ENCODE results near the gene SREBF2. TPM values are rescaled to one million over a fixed set of nuclear protein-coding genes. Genes with fewer than 3 reads are reported as not detected.

The SREBF2 gene
- total RNA-seq, 2 experiments from 2014 or later: 150 to 157 TPM

GRCh38 chr22:41810022-41810421 lies 22.9 kb upstream of the SREBF2 start:
- no peak overlapping the region for H3K4me3 Mint-ChIP-seq
- peaks cover 5% of the 10 kb centered on the region for H3K4me1 Mint-ChIP-seq
- no peak for DNase-seq
- ChIA-PET CTCF (interaction anchor here (0.6 to 1.0 kb wide), 3 partner anchors 10 to 65 kb away, joined by 3 read pairs; partner anchors contain the start of gene CCDC134), POLR2A (interaction anchor here (1.2 to 4.2 kb wide), 2 partner anchors 10 to 12 kb away, joined by 3 to 21 read pairs; partner anchors contain the start of gene CCDC134)
- no peaks in the 10 kb centered on the region for H3K9me3 Mint-ChIP-seq
- H3K27me3 Mint-ChIP-seq: no peaks in the 10 kb centered on the region
- H3K27ac Mint-ChIP-seq: no peak overlapping the region
- peaks cover 34% of the 10 kb centered on the region for H3K36me3 Mint-ChIP-seq (ENCODE audit: low read depth)

GRCh38 chr22:41812805-41813545 lies 19.9 kb upstream of the SREBF2 start:
- Mint-ChIP-seq H3K36me3 (ENCODE audit: low read depth) (peaks cover 49% of the 10 kb centered on the region), H3K27me3 (no peaks in the 10 kb centered on the region), H3K9me3 (no peaks in the 10 kb centered on the region), H3K4me1 (no peaks in the 10 kb centered on the region), H3K4me3 (no peak overlapping the region), H3K27ac (no peak overlapping the region)
- DNase-seq: no peak
- POLR2A ChIA-PET: interaction anchor here (1.1 to 4.2 kb wide), 2 partner anchors 13 to 31 kb away, joined by 3 to 21 read pairs; partner anchors contain the start of gene CCDC134
- CTCF ChIA-PET: no interaction called here

DNA sequence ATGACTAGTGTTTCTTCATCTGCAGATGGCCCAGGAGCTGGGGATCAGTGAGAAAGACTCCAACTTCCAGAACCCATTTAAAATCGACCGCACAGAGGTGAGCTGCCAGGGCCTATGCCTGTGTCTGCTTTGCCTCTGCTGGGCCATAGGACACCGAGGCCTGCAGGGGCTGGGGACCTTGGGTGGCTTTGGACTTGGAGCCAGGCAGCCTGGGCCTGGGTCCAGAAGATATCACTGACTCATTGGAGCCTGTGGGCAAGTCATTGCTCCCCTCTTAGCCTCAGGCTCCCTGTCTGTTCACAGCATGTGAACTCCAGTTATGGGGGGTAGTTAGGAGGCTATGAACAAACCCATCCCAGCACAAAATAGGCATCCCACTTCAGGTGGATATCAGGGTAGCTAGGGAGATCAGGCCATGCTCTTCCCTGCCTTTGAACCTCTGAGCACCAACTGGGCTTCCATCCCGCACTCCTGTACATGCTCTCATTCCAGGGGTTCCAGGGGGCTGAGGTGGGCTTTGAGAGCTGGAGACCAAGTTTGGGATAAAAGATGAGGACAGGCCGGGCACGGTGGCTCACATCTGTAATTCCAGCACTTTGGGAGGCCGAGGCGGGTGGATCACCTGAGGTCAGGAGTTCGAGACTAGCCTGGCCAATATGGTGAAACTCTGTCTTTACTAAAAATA lies 19.0 kb upstream of the SREBF2 start:
- POLR2A ChIA-PET: interaction anchor here (1.1 to 2.0 kb wide), 2 partner anchors 13 to 32 kb away, joined by 3 to 7 read pairs; partner anchors contain the start of gene CCDC134
- Mint-ChIP-seq H3K27me3 (no peaks in the 10 kb centered on the region), H3K4me1 (no peaks in the 10 kb centered on the region), H3K4me3 (no peak overlapping the region), H3K27ac (no peak overlapping the region), H3K9me3 (no peaks in the 10 kb centered on the region), H3K36me3 (ENCODE audit: low read depth) (peaks cover 46% of the 10 kb centered on the region)
- CTCF ChIA-PET: no interaction called here
- DNase-seq: no peak

DNA sequence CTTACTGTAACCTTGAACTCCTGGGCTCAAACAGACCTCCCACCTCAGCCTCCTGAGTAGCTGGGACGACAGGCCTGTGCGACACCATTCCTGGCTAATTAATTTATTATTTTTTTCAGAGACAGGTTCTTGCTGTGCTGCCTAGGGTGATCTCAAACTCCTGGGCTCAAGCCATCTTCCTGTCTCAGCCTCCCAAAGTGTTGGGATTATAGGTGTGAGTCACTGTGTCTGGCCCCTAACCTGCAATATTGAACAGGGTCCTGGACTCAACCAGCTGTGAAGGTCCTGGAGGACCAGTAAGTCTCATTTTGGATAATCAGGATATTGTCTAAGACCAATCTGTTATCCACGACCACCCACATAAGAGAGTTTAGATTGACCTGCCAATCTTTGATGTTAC lies 17.2 kb upstream of the SREBF2 start:
- H3K9me3 Mint-ChIP-seq: no peaks in the 10 kb centered on the region
- H3K4me3 Mint-ChIP-seq: no peak overlapping the region
- H3K27me3 Mint-ChIP-seq: no peaks in the 10 kb centered on the region
- CTCF ChIA-PET: interaction anchor here (0.6 kb wide), 1 partner anchor 123 kb away, joined by 3 read pairs; no protein-coding TSS in a partner anchor
- H3K4me1 Mint-ChIP-seq: no peaks in the 10 kb centered on the region
- DNase-seq: no peak
- H3K36me3 Mint-ChIP-seq (ENCODE audit: low read depth): peaks cover 43% of the 10 kb centered on the region
- POLR2A ChIA-PET: interaction anchor here (0.8 to 2.0 kb wide), 2 partner anchors 15 to 16 kb away, joined by 3 to 7 read pairs; partner anchors contain the start of gene CCDC134
- no peak overlapping the region for H3K27ac Mint-ChIP-seq

GRCh38 chr22:41816241-41816640 lies 16.7 kb upstream of the SREBF2 start:
- H3K27me3 Mint-ChIP-seq: no peaks in the 10 kb centered on the region

GRCh38 chr22:41816871-41817270 lies 16.0 kb upstream of the SREBF2 start:
- no peaks in the 10 kb centered on the region for H3K27me3 Mint-ChIP-seq
- POLR2A ChIA-PET: no interaction called here
- CTCF ChIA-PET: no interaction called here
- H3K36me3 Mint-ChIP-seq (ENCODE audit: low read depth): peaks cover 42% of the 10 kb centered on the region
- DNase-seq: no peak
- H3K27ac Mint-ChIP-seq: no peak overlapping the region
- no peaks in the 10 kb centered on the region for H3K9me3 Mint-ChIP-seq
- H3K4me1 Mint-ChIP-seq: peaks cover 5% of the 10 kb centered on the region
- no peak overlapping the region for H3K4me3 Mint-ChIP-seq

More at GRCh38 chr22:41816241-41816640, 16.7 kb upstream of the SREBF2 start:
- CTCF ChIA-PET: interaction anchor here (0.6 kb wide), 1 partner anchor 124 kb away, joined by 3 read pairs; no protein-coding TSS in a partner anchor
- H3K9me3 Mint-ChIP-seq: no peaks in the 10 kb centered on the region
- H3K4me1 Mint-ChIP-seq: no peaks in the 10 kb centered on the region
- POLR2A ChIA-PET: interaction anchor here (0.8 kb wide), 1 partner anchor 17 kb away, joined by 3 read pairs; no protein-coding TSS in a partner anchor
- no peak for DNase-seq
- H3K36me3 Mint-ChIP-seq (ENCODE audit: low read depth): peaks cover 45% of the 10 kb centered on the region
- no peak overlapping the region for H3K27ac Mint-ChIP-seq
- no peak overlapping the region for H3K4me3 Mint-ChIP-seq

- peaks cover 47% of the 10 kb centered on the region for H3K36me3 Mint-ChIP-seq (ENCODE audit: low read depth)
- ChIA-PET POLR2A (interaction anchor here (1.8 kb wide), 1 partner anchor 16 kb away, joined by 4 read pairs; no protein-coding TSS in a partner anchor), CTCF (no interaction called here)
- no peak for DNase-seq
- no peak overlapping the region for H3K27ac Mint-ChIP-seq
- no peak overlapping the region for H3K4me3 Mint-ChIP-seq
- H3K4me1 Mint-ChIP-seq: peaks cover 15% of the 10 kb centered on the region
- H3K27me3 Mint-ChIP-seq: no peaks in the 10 kb centered on the region
- no peaks in the 10 kb centered on the region for H3K9me3 Mint-ChIP-seq
Measured at GRCh38 chr22:41818011-41818410, 14.9 kb upstream of the SREBF2 start.

DNA sequence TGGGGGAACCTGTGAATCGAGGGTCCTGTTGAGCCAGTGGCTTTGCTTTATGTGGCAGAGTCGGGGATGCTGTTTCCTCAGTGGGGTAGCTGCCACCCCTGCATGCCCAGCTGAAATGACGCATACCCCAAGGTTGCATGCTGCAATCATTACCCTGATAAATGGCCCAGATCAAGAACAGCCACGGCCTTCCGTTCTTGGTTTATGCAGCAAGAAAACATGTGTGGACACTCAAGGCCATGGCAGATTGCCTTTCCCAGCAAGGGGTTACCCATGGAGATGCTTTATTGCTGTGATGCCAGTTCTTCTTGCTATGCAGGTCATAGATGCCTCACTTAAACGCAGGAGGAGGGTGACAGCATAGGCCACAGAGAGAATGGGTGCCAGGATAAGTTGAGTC lies 14.3 kb upstream of the SREBF2 start:
- POLR2A ChIA-PET: interaction anchor here (1.8 kb wide), 1 partner anchor 16 kb away, joined by 4 read pairs; no protein-coding TSS in a partner anchor
- H3K36me3 Mint-ChIP-seq (ENCODE audit: low read depth): peaks cover 42% of the 10 kb centered on the region
- no peak overlapping the region for H3K27ac Mint-ChIP-seq
- CTCF ChIA-PET: no interaction called here
- DNase-seq: no peak
- H3K4me1 Mint-ChIP-seq: peaks cover 15% of the 10 kb centered on the region
- no peaks in the 10 kb centered on the region for H3K9me3 Mint-ChIP-seq
- H3K27me3 Mint-ChIP-seq: no peaks in the 10 kb centered on the region
- H3K4me3 Mint-ChIP-seq: no peak overlapping the region

- ChIA-PET POLR2A (interaction anchor here (1.8 kb wide), 1 partner anchor 15 kb away, joined by 4 read pairs; no protein-coding TSS in a partner anchor), CTCF (no interaction called here)
- Mint-ChIP-seq H3K27ac (no peak overlapping the region), H3K27me3 (no peaks in the 10 kb centered on the region), H3K36me3 (ENCODE audit: low read depth) (peaks cover 41% of the 10 kb centered on the region), H3K9me3 (no peaks in the 10 kb centered on the region), H3K4me1 (peaks cover 15% of the 10 kb centered on the region), H3K4me3 (no peak overlapping the region)
- DNase-seq: no peak
Measured at GRCh38 chr22:41819257-41819656, 13.6 kb upstream of the SREBF2 start.

DNA sequence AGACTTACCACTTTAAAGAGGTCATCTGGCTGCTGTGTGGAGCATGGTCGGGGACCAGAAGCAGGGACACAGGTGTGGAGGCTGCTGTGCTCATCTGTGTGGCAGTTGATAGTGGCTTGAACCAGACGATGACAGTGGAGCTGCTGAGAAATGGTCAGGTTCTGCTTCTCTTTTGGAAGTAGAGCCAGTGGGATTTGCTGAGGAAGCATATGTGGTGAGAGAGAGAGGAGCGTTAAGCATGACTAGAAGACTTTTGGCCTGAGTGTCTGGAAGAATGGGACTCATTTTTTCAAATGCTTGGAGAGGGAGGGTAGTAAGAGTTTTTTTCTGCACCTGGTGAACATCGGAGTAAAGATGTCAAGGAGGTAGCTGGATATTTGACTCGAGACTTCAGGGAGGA lies 12.5 kb upstream of the SREBF2 start:
- POLR2A ChIA-PET: interaction anchor here (1.0 to 2.8 kb wide), 3 partner anchors 13 to 120 kb away, joined by 3 to 14 read pairs (median 6); partner anchors contain the start of genes CCDC134 and SREBF2
- H3K9me3 Mint-ChIP-seq: no peaks in the 10 kb centered on the region
- no peak overlapping the region for H3K4me3 Mint-ChIP-seq
- CTCF ChIA-PET: interaction anchor here (1.4 kb wide), 1 partner anchor 123 kb away, joined by 4 read pairs; no protein-coding TSS in a partner anchor
- DNase-seq: no peak
- H3K4me1 Mint-ChIP-seq: peaks cover 15% of the 10 kb centered on the region
- H3K27ac Mint-ChIP-seq: no peak overlapping the region
- H3K27me3 Mint-ChIP-seq: no peaks in the 10 kb centered on the region
- H3K36me3 Mint-ChIP-seq (ENCODE audit: low read depth): peaks cover 42% of the 10 kb centered on the region

GRCh38 chr22:41821471-41822316 lies 11.2 kb upstream of the SREBF2 start:
- no peak for DNase-seq
- Mint-ChIP-seq H3K4me3 (no peak overlapping the region), H3K36me3 (ENCODE audit: low read depth) (peaks cover 42% of the 10 kb centered on the region), H3K27me3 (no peaks in the 10 kb centered on the region), H3K9me3 (no peaks in the 10 kb centered on the region), H3K4me1 (peaks cover 15% of the 10 kb centered on the region), H3K27ac (peak overlapping the region; percentile 27)
- POLR2A ChIA-PET: interaction anchor here (1.2 to 2.8 kb wide), 6 partner anchors 11 to 119 kb away, joined by 3 to 14 read pairs (median 6); partner anchors contain the start of genes CCDC134 and SREBF2
- CTCF ChIA-PET: interaction anchor here (0.5 to 2.1 kb wide), 6 partner anchors 11 to 154 kb away, joined by 3 to 23 read pairs (median 6); partner anchors contain the start of gene SREBF2

Data from activated CD4-positive, alpha-beta memory T cell treated with anti-CD3 and anti-CD28 coated beads, Interleukin-2, amount 10 ng/mL, durations not matched to agents 7 days and 5 days (primary cell).